Cerebellar cortex (tissue), 1 donor: Measurements from ENCODE around the gene SND1.
A peak's percentile ranks its signal among the peaks of the same experiment; 100 is the strongest.

ENCODE experiments used
- DNase-seq: peaks from one replicate; pipeline ENCODE4 v3.0.0-alpha.2; 2015; ENCODE audit warnings: low spot score

SND1 gene

GRCh38 chr7:127730658-127731276 lies 78.8 kb downstream of the SND1 start:
- no peak for DNase-seq

DNA sequence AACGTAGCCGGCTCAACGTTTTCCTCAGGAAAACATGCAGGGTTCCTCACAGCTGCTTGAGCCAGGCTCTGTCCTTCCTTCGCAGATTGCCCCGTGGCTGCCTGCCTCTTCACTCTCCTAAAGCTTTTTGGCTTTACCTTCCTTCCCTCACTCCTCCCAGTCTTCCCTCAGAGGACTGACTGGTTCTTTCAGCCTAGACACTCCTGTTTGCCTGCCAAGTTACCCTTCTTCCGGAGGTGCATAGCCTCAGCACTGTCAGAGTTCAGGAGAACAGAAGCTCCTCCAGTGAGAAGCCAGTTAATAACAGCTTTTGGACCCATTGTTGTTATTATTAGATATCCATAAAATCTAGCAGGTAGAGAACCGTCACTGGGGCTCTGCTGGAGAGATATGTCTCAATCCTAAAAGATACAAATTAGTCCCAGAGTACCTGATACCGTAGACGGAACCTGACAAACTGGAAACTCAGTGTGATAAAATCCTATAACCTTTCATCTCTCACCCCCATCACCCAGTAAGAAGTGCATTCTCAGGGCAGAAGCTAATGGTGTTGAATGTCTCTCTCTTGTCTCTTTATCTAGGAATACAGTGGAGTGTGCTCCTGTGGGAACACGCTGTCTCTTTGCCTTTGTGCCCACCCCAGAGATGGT lies 79.6 kb downstream of the SND1 start:
- peak; percentile 68 for DNase-seq

DNA sequence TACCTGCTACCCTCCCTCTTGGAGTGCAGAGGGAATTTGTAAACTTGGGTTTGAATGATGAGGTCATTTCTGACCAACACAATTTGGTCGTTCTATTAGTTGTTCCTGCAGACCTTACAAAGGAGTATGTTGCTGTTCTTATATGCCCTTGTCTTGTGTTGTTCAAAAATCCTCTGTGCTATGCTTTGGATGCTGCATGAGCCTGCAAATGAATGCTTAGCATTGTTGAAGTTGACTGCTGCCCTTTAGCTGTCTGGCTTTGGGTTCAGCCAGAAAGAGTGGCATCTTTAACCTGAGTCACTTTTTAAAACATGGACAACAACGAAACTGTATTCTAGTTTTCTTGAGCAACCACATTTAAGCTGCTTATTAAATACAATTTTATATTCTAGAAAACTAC lies 80.3 kb downstream of the SND1 start:
- no peak for DNase-seq

GRCh38 chr7:127733986-127734385 lies 82.0 kb downstream of the SND1 start:
- DNase-seq, result no peak

GRCh38 chr7:127736511-127736910 lies 84.5 kb downstream of the SND1 start:
- DNase-seq, result no peak

DNA sequence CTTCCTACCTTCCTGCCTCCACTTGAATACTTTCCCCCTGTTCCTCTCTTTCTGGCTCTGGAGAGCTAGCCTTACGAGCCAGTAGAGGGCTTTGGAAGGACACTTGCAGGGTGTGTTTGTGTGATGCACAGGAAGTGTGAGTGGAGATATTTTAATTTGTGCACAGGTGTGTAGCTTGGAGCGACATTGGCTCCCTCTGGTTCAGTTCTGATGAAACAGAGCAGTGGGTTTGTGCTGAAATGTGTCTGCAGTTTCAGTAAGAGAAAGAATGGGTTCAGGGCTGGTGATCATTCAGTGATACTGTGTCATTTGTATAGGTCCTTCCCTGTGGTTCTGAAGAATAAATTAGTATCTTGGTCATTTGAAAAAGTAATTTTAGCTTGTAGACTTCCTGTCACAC lies 86.9 kb downstream of the SND1 start:
- peak; percentile 23 for DNase-seq

DNA sequence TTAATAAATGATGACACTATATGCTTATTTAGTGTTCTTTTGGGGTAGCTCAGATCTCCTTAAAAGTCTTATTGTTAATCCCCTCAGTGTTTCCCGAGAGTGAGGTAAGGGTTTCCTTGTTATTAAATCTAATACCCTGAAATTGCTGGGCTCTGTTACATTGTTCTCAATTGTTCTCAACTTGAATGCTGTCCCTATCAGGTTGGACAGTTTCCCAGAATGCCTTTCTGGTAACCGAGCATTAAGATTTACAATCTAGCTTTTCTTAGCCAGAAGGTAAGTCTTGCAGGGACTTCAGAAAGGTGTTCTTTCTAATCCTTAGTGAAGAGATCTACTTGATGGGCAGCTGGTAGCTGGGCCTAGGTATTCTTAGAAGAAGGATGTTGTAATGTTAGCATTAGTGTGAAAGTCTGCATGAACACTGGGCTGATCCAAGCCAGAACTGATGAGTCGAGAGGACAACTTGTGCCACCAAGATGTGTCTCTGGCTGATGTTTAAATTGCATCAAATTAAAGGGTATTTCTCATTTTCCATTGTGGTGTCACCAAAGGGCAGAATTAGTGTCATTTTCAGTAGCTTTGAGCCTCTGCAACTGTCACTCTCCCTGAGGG lies 89.9 kb downstream of the SND1 start:
- DNase-seq, result no peak

DNA sequence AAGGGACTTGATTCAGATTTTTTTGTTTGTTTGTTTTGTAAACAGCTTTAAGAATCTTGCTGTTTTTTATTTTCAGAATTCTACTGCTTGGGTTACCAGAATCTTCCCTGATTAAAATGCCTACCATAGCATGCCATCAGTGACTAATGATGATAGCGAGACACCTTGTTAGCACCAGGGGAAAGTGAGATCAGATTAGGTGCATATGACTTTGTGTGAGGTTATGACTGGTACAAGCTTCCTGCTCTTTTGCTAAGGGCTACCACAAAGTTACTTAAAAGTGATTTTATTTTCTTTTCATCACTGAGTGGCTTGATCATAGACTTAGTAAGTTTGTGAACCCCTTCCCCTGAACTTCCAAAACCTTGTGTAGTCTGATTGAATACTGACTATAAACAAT lies 93.5 kb downstream of the SND1 start:
- DNase-seq, result no peak

GRCh38 chr7:127751062-127751461 lies 99.1 kb downstream of the SND1 start:
- no peak for DNase-seq

DNA sequence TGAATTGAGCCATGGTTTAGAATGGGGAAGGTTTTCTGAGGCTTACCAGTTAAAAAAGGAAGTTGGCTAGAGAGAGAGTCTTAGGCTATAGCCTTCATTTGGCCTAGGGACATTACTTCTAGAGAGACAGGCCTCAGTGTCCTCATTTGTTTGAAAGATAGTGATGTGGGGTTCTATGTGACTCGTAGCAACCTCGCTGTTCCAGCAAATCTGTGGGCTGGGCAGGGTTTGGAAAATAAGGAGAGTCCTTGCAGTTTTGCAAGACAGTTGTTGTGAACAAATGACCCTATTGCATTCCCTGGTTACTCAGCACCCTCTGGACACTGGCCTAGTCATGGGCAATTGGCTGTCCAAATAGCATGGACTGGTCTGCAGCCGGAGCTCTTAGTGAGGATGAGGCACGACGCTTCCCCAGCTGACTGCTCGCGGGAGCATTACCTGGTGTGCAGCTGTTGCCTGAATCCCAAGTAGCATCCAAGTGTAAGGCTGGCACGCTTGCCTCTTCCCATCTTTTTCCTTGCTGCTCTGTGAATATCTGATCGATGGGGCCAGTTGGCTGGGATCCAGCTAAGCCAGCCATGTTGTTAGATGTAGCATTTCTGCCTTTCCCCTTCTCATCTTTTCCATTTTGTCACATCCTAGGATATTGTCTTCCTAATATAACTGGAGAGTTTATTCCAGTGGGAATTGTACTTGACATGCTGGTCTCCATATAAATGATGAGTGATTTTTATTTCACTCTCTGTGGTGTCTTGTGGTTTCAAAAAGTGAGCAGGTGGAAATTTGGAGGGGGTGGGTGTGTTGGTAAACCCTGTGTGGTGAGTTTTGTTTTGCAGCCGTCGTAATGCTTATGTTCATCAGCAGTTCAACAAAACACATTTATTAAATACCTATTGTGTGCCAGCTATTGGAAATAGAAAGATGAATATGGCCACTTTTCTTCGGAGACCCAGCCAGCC lies 99.8 kb downstream of the SND1 start:
- no peak for DNase-seq

DNA sequence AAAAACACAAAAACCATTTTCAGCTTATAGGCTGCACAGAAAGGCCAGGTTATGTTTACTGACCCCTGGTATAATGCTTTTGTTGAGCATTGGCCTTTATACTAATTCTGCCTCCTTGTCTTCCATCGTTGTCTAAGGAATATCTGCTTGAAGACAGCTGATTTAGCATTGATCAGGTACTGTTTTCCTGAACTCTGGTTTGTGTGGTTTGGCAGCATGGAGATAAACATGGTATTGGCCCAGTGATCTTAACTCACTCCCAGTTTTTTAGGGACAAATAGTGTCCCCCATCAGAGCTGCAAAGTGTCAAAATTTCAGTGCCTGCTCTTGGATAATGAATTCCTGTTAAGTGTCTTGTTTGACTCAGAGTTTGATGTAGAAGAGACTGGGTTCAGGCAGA lies 100.8 kb downstream of the SND1 start:
- no peak for DNase-seq

DNA sequence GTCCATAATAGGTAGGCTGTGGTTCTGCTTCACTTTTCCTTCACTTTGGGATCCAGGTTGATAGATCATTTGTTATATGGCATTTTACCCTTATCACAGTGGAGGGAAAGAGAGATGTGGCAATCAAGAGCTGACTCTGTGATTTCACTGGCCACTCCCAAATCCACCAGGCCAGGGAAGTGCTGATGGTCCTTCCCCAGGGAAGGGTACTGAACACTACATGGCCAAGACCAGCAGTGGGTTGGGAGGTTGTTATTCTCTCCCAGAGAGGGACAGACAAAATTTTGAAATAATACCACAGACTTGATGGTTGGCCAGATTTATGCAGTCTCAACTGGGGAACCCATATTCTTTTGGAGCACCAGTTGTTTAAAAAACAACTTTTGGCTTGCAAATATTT lies 102.5 kb downstream of the SND1 start:
- DNase-seq, result no peak

- DNase-seq, result no peak
Observed at GRCh38 chr7:127755521-127755920, 103.5 kb downstream of the SND1 start.

- no peak for DNase-seq
Observed at GRCh38 chr7:127755965-127756364, 104.0 kb downstream of the SND1 start.

- DNase-seq, result no peak
Observed at GRCh38 chr7:127758105-127758504, 106.1 kb downstream of the SND1 start.

- DNase-seq, result no peak
Observed at GRCh38 chr7:127758845-127759244, 106.9 kb downstream of the SND1 start.

DNA sequence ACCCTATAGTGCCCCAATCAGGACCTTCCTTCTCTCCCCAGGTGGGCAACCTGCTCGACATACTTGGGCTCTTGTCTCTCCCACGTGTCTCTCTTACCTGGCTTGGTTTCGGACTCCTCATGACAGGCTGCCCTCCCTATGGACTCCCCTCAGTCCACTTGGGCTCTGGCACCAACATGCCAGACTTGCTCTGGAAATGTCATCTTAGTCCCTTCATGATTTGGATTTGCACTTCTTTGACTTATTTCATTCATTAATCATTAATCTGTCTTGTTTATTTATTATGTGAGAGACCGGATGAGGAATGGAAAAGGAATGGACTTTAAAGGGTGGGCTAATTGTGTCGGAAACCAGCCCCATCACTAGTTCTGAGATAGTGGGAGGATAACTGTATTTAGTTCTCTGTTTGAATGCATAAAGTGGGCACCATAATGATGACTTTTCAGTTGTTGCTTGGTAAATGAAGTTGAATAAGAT lies 108.0 kb downstream of the SND1 start:
- DNase-seq, result no peak

- no peak for DNase-seq
Observed at GRCh38 chr7:127760436-127761031, 108.5 kb downstream of the SND1 start.

GRCh38 chr7:127761196-127761595 lies 109.2 kb downstream of the SND1 start:
- no peak for DNase-seq

- DNase-seq, result no peak
Observed at GRCh38 chr7:127764681-127765080, 112.7 kb downstream of the SND1 start.

DNA sequence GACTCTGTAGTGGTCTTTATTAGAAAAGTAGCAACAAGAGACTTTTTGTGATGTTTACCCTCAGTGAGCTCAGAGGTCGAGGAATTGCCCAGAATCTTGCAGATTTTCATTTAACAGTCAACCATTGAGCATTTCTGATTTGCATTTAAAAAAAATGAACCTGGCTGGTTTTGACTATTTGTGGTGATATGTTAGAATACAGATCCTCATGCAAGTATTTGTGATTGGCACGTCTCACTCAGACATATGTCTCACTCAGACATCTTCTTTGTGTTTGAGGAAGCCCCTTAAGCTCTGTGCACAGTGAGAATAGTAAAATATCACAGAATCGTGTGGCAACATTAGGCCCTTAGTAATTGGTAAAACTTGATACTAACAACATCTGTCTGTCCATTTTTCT lies 113.2 kb downstream of the SND1 start:
- no peak for DNase-seq
